ENCODE data around the gene FAM20C. TPM values are rescaled to one million over a fixed set of nuclear protein-coding genes. Genes with fewer than 3 reads are reported as not detected.
A peak's percentile ranks its signal among the peaks of the same experiment; 100 is the strongest.

FAM20C gene
- total RNA-seq, 4 donors from 2014 or later = 41.9 to 87.5 (median 73.6) TPM

DNA sequence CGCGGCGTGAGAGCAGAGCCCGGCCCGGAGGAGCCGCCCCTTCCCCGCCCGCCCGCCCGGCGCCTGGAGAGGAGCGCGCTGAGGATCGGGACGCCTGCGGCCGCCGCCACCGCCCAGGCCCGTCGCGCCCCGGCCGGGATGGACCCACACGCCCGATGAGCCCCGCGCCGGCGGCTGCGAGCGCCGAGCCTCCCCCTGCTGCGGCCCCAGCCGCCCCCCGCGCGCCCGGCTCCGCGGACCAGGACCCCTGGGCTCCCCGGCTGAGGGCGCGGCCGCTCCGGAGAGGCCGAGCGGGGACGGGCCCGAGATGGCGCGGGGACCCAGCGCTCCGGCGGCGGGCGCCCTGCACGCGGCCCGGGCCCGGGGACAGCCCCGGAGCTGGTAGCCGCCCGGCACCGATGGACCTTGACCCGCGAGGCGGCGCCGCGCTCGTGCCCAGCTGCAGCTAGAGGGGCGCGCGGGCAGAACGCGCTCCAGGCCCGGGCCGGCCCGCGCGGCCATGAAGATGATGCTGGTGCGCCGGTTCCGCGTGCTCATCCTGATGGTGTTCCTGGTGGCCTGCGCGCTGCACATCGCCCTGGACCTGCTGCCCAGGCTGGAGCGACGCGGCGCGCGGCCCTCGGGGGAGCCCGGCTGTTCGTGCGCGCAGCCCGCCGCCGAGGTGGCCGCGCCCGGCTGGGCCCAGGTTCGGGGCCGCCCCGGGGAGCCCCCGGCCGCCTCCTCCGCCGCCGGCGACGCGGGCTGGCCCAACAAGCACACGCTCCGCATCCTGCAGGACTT is 520 bp downstream of the FAM20C start:
- ATAC-seq = peak; percentile 11
- Histone ChIP-seq H3K4me3 (peak overlapping the region; percentile 61 to 86), H3K27ac (peak overlapping the region; percentile 86 to 95 (median 93)), H3K36me3 (peaks cover 0 to 28% of the 10 kb centered on the region in 2 donors), H3K27me3 (no peaks in the 10 kb centered on the region), H3K9me3 (no peaks in the 10 kb centered on the region), H3K4me1 (peaks cover 0 to 60% (median 22%) of the 10 kb centered on the region in 3 donors)
- peak in 1 of 4 experiments; percentile 2 for TF ChIP-seq CTCF (IDR thresholded peaks at IDR 0.05)
- TF ChIP-seq POLR2A (IDR thresholded peaks at IDR 0.05) = no peak
- no CpG with 5 or more reads among the region's 119 CpGs for whole genome bisulfite sequencing, 2 donors (ENCODE audit: low coverage in 1 of 2)

DNA sequence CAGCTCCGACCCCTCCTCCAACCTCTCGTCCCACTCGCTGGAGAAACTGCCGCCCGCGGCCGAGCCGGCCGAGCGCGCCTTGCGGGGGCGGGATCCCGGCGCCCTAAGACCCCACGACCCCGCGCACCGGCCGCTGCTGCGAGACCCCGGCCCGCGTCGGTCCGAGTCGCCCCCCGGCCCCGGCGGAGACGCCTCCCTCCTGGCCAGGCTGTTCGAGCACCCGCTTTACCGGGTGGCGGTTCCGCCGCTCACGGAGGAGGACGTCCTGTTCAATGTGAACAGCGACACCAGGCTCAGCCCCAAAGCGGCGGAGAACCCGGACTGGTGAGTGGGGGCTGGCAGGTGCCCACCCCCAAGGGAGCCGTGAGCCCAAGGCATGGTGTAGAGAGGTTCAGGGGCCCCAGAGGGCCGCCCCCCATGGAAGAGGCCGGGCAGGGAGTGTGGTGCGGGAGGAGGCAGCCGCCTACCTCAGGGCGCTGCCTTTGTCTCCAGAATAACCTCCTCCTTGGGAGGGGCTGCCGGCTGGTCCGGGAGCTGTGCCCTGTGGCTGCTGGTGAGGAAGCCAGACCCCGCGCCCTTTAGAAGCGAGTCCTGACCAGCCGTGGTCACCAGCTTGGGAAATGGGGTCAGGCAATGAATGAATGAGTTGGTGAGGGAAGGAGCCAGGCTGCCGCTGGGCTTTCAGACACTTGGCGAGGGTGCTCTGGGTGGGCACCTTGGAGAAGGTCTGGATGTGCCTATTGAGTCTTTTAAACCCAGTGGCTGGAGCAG is 1.3 kb downstream of the FAM20C start:
- Histone ChIP-seq H3K9me3 (no peaks in the 10 kb centered on the region), H3K27ac (peak overlapping the region in 3 of 4 donors; percentile 92 to 95 (median 94)), H3K4me3 (peak overlapping the region; percentile 61 to 86), H3K36me3 (peaks cover 0 to 35% of the 10 kb centered on the region in 2 donors), H3K4me1 (peaks cover 0 to 67% (median 22%) of the 10 kb centered on the region in 3 donors), H3K27me3 (no peaks in the 10 kb centered on the region)
- 0% methylated on average over 2 of the region's 57 CpGs; no CpG with 5 or more reads in 1 of the 2 donors for WGBS, 2 donors (ENCODE audit: low coverage in 1 of 2)
- TF ChIP-seq CTCF (IDR thresholded peaks at IDR 0.05) = no peak
- no peak for TF ChIP-seq POLR2A (IDR thresholded peaks at IDR 0.05)
- TF ChIP-seq POLR2AphosphoS5 (IDR thresholded peaks at IDR 0.05) = no peak
- no peak for TF ChIP-seq EP300 (IDR thresholded peaks at IDR 0.05)
- no peak for ATAC-seq

- WGBS, 2 donors (ENCODE audit: low coverage in 1 of 2) = 13 to 60% methylated on average over 1 to 3 of the region's 27 CpGs
- Histone ChIP-seq H3K4me1 (peaks cover 0 to 75% (median 29%) of the 10 kb centered on the region in 3 donors), H3K4me3 (peak overlapping the region; percentile 61 to 86), H3K27me3 (no peaks in the 10 kb centered on the region), H3K36me3 (peaks cover 0 to 42% of the 10 kb centered on the region in 2 donors), H3K9me3 (no peaks in the 10 kb centered on the region), H3K27ac (peak overlapping the region in 3 of 4 donors; percentile 92 to 95 (median 94))
- no peak for ATAC-seq
- TF ChIP-seq EP300 (IDR thresholded peaks at IDR 0.05) (no peak), POLR2A (IDR thresholded peaks at IDR 0.05) (no peak), CTCF (IDR thresholded peaks at IDR 0.05) (no peak), POLR2AphosphoS5 (IDR thresholded peaks at IDR 0.05) (no peak)
Measured at GRCh38 chr7:194252-195009, 2.1 kb downstream of the FAM20C start.

DNA sequence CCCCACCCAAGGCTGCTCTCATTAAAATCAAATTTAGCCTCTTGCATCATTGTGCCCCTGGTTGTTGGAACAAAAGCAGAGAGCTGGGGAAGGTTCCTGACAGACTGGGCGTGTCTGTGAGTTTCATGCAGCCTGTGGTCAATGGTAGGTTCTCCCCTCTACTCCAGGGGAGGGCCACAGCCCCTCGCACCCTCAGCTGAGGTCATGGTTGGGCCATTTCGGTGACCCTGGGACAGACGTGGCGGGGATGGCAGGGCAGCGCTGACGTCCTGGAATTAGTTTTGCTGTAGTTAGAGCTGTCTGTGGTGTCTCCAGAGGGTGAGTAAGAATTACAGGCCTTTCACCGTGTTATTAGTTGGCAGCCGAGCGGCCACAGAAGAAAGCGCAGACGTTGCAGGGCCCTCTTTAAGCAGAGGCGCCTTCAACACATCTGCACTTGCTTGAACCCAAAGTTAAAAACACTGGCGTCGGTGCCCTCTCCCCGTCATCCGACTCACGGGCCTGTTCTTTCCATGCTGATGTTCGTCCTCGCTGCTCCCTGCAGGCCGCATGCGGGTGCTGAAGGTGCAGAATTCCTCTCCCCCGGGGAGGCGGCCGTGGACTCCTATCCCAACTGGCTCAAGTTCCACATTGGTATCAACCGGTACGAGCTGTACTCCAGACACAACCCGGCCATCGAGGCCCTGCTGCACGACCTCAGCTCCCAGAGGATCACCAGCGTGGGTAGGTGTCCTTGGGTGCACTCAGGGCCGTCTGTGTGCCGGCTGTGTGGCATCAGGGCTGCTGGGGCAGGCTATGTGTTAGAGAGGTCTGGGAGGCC is 2.8 kb downstream of the FAM20C start:
- Histone ChIP-seq H3K4me3 (peak overlapping the region; percentile 61 to 86), H3K9me3 (no peaks in the 10 kb centered on the region), H3K4me1 (peaks cover 0 to 83% (median 30%) of the 10 kb centered on the region in 3 donors), H3K27me3 (no peaks in the 10 kb centered on the region), H3K36me3 (peaks cover 0 to 50% of the 10 kb centered on the region in 2 donors), H3K27ac (peak overlapping the region in 3 of 4 donors; percentile 92 to 95 (median 94))
- TF ChIP-seq POLR2AphosphoS5 (IDR thresholded peaks at IDR 0.05) = no peak
- no peak for TF ChIP-seq POLR2A (IDR thresholded peaks at IDR 0.05)
- no peak for TF ChIP-seq EP300 (IDR thresholded peaks at IDR 0.05)
- no peak for TF ChIP-seq CTCF (IDR thresholded peaks at IDR 0.05)
- 40 to 59% methylated on average over 1 to 10 of the region's 33 CpGs for WGBS, 2 donors (ENCODE audit: low coverage in 1 of 2)
- ATAC-seq = no peak

All from gastroesophageal sphincter (tissue), 4 donors.